IPS DF 4.7 (cell line): Measurements from ENCODE around the gene GALP.
A peak's percentile ranks its signal among the peaks of the same experiment; 100 is the strongest.
"Not testable (repeated sequence)": the region's sequence is repeated elsewhere in the genome, so short reads cannot be mapped to it uniquely, and the experiment has no call there.

Experiments used
- DNase-seq: peaks from one replicate; pipeline ENCODE4 v3.0.0-alpha.2; 2013; ENCODE audit warnings: low spot score; ENCODE audit errors: extremely low read depth

GALP gene

DNA sequence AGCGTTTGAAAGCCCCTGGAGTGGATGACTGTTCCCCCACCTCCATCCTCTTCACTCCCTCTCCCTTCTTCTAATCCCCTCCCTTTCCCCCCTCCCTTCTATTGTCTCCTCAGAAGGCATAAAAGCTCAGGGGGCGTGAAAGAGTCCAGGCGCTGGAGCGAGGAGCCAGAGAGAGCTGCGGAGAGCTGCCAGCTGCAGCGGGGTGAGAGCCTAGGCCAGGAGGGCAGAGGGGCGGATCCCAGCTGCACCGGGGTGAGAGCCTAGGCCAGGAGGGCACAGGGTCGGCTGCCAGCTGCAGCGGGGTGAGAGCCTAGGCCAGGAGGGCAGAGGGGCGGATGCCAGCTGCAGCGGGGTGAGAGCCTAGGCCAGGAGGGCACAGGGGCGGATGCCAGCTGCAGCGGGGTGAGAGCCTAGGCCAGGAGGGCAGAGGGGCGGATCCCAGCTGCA, at the start of gene GALP:
Gene GALP (plus strand): TSS at position 148 of the 447 bp plus-strand sequence. CDS start 1,101 bp downstream, outside the sequence.
- not testable (repeated sequence) for DNase-seq

- no peak for DNase-seq
These were observed 48.6 kb upstream of the GALP start for GRCh38 chr19:56126983-56127780.

DNA sequence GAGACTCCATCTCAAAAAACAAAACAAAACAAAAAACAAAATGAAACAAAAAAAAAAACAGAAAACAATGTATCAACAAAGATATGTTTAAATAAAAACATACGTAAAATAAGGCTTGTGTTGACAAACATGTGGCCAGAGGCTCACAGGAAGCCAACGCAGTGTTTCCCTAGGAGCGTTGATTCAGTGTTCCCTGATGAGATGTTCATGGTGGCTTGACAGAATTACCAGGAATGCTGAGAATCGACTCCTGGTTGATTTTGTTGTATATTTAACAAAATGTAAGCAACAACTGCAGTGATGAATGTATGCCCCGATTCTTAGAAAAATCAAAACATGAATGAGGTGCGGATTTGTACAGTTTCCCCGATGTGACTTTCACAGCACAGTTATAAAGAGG, 45.8 kb upstream of the GALP start:
- DNase-seq: no peak

DNA sequence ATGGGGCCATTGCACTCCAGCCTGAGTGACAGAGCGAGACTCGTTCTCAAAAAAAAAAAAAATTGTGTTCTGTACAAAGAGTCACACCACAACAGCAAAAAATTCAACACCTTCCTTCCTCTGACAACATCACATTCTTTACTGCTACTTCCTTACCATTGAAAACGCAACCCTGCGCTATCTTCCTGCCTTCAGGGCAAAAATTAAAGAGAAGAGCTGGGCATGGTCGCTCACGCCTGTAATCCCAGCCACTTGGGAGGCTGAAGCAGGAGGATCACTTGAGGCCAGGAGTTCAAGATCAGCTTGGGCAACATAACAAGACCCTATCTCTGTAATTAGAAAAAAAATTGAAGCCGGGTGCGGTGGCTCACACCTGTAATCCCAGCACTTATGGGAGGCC, 44.2 kb upstream of the GALP start:
- no peak for DNase-seq

DNA sequence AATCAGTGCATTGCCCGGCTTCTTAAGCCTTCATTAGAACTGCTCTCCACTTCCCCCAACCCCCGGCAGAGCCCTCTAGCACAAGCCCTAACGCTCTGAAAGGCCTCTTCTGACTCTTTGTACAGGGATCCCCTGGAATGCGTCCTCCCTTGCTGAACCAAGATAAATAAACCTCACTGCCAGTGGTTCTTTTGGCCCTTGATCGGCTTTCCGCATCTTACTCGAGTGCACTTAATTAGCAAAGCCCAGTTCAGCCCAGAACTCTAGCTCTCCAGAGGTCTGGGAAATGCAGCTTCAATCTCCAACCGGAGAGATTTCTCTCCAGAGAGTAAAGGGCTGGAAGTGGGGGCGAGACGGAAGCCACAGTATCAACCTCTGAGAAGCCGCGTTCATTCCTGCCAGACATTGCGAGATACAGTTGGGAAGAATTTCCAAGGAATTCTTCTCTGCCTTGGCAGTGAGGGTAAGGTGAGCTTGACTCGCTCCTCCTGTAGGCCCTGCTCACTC, 43.4 kb upstream of the GALP start:
- DNase-seq: no peak

DNA sequence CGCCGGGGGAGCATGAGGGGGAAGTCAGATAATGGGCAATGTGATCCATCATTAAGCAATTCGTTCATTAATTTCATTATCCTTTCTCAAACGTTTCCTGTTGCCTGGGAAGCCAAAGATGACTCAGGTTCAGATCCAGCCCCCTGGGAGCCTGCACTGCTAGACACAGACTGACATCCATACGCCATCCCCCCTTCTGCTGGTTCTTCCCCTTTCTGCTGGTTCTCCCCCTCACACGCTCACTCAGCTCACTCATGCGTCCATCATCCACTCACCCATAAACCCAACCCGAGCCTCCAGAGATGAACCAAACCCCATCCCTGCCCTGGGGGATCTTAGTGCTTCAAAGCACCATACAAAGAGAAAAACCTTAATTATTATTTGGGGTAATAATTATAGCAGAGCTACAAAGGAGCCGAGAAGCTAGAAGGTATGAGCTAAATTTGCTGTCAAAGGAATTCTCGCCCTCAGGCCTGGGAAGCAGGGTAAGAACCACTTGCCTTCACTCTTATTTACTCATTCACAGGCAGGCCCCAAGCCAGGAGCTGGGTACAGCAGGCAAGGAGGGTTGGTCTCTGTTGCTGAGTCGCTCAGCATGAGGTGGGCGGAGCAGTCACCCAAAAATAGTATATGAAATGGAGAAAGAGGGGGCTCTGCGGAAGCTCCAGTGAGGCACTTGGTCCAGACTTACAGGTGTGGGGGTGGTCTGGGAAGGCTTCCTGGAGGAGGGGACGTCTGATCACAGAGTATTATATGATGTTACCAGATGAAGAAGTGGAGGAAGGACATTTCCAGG, 41.8 kb upstream of the GALP start:
- DNase-seq: no peak

GRCh38 chr19:56134654-56134921, 41.2 kb upstream of the GALP start:
- DNase-seq: no peak

DNA sequence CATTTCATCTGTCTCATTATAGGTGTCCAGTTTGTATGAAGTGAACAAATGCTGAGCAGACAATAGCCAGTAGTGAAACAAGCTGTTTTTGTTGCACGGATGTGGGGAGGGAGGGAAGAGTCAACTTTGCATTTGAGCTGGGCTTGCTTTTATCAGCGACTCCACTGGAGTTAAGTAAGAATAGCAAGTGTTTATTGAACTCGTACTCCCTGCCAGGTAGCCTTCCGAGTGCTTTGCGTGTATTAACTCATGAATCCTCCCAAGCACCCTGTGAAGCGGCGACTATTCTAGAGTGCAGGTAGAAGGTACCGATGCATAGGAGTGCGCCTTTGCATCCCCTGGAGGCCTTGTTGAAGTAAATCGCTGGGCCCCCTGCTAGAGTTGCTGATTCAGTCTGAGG, 39.4 kb upstream of the GALP start:
- no peak for DNase-seq

- no peak for DNase-seq
These were observed 38.4 kb upstream of the GALP start for GRCh38 chr19:56137405-56137804.

- no peak for DNase-seq
These were observed 37.7 kb upstream of the GALP start for GRCh38 chr19:56138069-56138468.

GRCh38 chr19:56139847-56140582, 35.8 kb upstream of the GALP start:
- DNase-seq: no peak

DNA sequence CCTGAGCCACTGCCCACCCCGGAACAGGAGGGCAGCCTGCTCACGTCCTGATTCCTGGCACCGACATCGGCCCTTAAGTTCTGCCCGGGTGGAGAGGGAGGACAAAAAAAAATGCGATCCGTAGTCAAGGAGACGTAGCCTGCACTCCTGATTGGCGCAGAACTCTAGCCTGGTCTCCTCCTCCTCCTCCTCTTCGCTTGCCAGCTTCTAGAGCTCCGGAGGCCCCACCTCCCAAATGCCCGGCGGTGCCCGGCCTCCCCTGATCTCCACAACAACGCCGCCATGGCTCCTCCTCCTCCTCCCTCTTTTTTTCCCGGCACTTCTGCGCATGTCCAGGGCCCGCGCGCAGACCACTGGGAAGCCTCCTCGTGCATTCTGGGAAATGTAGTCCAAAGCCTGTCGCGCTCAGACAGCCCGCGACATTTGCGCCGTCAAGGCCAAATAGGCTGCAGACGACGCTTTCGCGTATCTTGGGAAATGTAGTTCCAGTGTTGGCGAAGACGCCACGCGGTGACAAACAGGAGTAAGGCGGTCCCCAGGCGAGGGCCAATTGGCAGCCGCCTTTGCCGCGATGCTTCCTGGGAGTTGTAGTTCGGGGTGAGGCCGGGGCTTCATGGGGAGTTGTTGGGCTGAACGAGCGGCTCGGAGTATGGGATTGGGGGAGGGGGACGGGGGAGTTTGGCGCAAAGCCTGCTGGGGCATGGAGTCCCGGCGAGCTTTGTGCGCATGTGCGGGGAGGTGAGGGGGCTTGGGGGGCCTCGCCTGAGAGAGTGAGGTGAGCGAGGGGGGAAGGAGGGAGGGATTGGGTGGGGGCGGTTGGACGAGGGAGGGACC, 35.0 kb upstream of the GALP start, which contains the start of gene ZNF444:
Gene ZNF444 (plus strand): TSS at position 705 of the 834 bp plus-strand sequence. CDS start 5,625 bp downstream, outside the sequence.
- peak; percentile 94 for DNase-seq

DNA sequence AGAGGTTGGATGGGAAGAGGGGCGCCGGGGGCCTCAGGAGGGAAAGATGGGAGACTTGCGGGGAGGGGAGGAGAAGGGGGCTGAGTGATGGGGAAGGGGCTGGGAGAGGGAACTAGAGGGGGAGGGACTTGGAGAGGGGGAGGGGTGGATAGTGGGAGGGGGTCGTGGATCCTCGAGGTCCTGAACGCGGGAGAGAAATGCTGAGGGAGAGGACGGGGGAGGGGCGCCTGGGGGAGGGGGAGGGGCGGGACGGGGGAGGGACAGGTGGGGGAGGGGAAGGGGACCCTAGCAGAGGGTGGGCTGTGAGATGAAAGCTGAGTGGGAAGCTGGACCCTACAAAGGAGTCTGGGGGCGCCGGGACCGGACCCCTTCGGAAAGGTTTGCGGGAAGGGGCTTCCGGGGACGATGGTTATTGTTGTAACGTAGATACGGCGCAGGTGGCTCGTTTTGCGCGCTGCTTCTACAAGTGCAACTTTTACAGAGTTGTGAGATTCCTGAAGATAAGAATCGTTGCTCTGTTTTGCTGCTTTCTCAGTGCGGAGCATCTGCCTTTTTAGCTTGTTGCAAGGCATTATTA, 34.3 kb upstream of the GALP start:
- no peak for DNase-seq

DNA sequence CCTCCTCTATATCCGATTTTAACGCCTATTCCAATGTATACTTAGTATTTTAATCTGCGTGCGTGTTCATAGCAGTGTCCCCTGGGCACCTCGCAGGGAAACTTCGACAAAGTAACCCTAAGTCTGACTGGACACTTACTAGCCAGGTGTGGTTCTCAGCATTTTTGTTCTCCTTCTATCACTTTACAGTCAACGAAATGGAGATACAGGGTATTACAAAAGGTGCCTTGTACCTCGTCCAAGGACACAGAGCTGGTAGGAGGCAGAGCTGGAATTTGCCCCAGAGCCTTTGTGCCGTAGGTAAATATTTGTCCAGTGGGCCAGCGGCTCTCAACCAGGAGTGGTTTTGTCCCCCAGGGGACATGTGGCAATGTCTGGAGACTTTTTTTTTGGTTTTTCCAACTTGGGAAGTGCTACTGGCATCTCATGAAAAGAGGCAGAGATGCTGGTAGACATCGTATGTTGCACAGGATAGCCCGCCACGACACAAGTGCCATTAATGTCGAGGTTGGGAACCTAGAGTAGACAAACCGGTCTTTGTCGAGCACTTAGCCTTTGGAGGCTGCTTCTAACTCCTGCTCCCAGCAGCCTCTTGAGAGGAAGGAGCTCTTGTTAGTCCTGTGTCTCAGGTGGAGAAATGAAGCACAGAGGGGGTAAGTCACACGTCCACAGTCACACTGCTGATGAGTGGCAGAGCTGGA, 33.6 kb upstream of the GALP start:
- DNase-seq: no peak

- DNase-seq: no peak
These were observed 32.8 kb upstream of the GALP start for GRCh38 chr19:56142897-56143434.

DNA sequence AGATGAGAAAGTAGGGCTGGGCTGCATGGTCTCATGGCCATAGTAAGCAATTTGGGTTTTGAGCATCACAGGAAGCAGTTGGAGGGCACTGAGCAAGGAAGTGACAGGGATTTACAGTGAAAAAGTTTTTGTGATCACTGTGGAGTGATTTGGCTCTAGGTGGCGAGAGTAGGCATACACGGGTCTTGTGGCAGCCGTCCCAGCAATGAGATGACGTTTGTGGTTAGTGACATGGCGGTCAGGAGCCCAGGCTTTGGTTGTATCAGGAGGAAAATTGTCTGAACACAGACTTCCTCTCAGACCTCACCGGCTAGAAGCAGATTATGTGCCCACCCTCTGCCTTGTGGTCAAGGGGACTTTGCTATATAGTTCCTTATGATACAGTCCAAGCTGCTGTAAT, 31.4 kb upstream of the GALP start:
- DNase-seq: no peak

- DNase-seq: no peak
These were observed 31.0 kb upstream of the GALP start for GRCh38 chr19:56144831-56145230.

GRCh38 chr19:56145698-56146097, 30.1 kb upstream of the GALP start:
- no peak for DNase-seq

GRCh38 chr19:56146904-56147303, 28.9 kb upstream of the GALP start:
- DNase-seq: no peak

DNA sequence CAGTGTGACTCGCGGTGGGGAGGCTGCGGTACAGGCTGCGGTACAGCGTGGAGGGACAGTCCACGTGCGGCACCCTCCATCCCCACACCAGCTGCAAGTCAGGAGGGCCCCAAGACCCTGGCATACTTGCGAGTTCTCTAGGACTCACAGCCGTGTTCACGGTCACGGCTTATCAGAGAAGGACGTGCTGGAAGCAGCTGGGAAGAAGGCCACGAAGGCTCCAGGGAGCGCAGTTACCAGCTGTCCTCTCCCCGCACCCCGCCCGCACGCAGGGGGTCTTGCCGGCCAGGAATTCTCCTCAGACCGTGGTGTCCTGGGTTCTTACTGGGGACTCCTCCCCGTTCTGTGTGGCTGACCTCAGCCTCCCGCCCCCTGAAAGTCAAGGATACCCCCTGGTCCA, 28.5 kb upstream of the GALP start:
- no peak for DNase-seq
